Stomach (tissue), 9 donors: ENCODE results near the gene NOP10. TPM values are rescaled to one million over a fixed set of nuclear protein-coding genes. Genes with fewer than 3 reads are reported as not detected.

Experiments used
- DNase-seq, 2 donors: peaks; one replicate each; pipeline versions ENCODE4 v3.0.0 to v3.0.0-alpha.2; 2013 to 2019
- H3K27ac ChIP-seq, 5 donors: fragments of 200-600 bp in 4 of 5; sonication (generic) in 4 of 5; one replicate each; pipeline ENCODE4 v1.5.1; 2013 to 2019; ENCODE audit warnings: mild to moderate bottlenecking in 1 of 5, moderate library complexity in 1 of 5
- H3K27me3 ChIP-seq, 3 donors: fragments of 200-600 bp; sonication (generic); one replicate each; pipeline ENCODE4 v1.5.1; 2017 to 2019; ENCODE audit warnings: mixed run types in 1 of 3
- H3K36me3 ChIP-seq, 4 donors: fragments of 200-600 bp; sonication (generic); 1 replicate in 3 of 4; 2 replicates in 1 of 4; pipeline ENCODE4 v1.5.1; 2016 to 2019
- H3K4me1 ChIP-seq, 4 donors: fragments of 200-600 bp; sonication (generic); one replicate each; pipeline ENCODE4 v1.5.1; 2016 to 2019
- H3K4me3 ChIP-seq, 4 donors: fragments of 200-600 bp; sonication (generic) in 3 of 4; one replicate each; pipeline ENCODE4 v1.5.1; 2016 to 2019; ENCODE audit warnings: mild to moderate bottlenecking in 1 of 4
- H3K9me3 ChIP-seq, 4 donors: fragments of 200-600 bp; sonication (generic); one replicate each; pipeline ENCODE4 v1.5.1; 2016 to 2019
- EP300 ChIP-seq: sonication (generic); formaldehyde crosslinking; IDR thresholded peaks from one replicate; pipeline ENCODE4 v1.6.1; 2017; ENCODE audit warnings: antibody characterized with exemption
- POLR2A ChIP-seq, 4 donors: fragments of 450-650 bp; IDR thresholded peaks; one replicate each; pipeline ENCODE4 v1.6.1; 2016; ENCODE audit warnings: antibody characterized with exemption in 4 of 4, control low read depth in 2 of 4, mild to moderate bottlenecking in 1 of 4, moderate library complexity in 1 of 4
- POLR2AphosphoS5 ChIP-seq, 3 donors: sonication (generic); formaldehyde crosslinking; IDR thresholded peaks; one replicate each; pipeline ENCODE4 v1.6.1; 2016; ENCODE audit warnings: antibody characterized with exemption in 3 of 3
- WGBS, 5 donors: extraction: QIAGEN DNeasy Blood & Tissue Kit in 3 of 5; methylation state at CpG; one replicate each; pipeline versions ENCODE4 v1.1.5 to v1.1.7; 2013 to 2018; 5-methylcytosine and 5-hydroxymethylcytosine counted together
- intact Hi-C: fragments of 100-400 bp; cut with DNase I; formaldehyde crosslinking; loops from one replicate; pipeline ENCODE4 v1.15.1; 2023; ENCODE audit warnings: low total_unique reads
- polyA plus RNA-seq, 3 donors: library from polyadenylated mRNA; stranded (reverse); fragments of 200-250 nt; gene quantifications; one replicate each; pipeline ENCODE4 v1.2.3, GENCODE V29; 2013
- total RNA-seq, 5 donors: library from RNA; depleted of rRNA; stranded (reverse); fragments of >200 nt; gene quantifications; one replicate each; pipeline versions ENCODE4 v1.1.0 to v1.2.3, GENCODE V29; 2014 to 2016
- TF ChIP-seq, protein P1 (sequence below), 7 experiments: fragments of 450-650 bp in 4 of 7; fragments of 200-600 bp in 3 of 7; sonication (generic) in 3 of 7; IDR thresholded peaks; one replicate each; pipeline ENCODE4 v1.5.1; 2016 to 2019; ENCODE audit warnings: antibody characterized with exemption in 7 of 7, control low read depth in 2 of 7, mild to moderate bottlenecking in 1 of 7
- donor health status: healthy with polysubstance abuse.
- donor health status: Bipolar disorder and iron deficiency.
- donor health status: healthy.

NOP10 gene
- total and polyA plus RNA-seq, 8 donors = 2.9 to 388 (median 196) TPM

DNA sequence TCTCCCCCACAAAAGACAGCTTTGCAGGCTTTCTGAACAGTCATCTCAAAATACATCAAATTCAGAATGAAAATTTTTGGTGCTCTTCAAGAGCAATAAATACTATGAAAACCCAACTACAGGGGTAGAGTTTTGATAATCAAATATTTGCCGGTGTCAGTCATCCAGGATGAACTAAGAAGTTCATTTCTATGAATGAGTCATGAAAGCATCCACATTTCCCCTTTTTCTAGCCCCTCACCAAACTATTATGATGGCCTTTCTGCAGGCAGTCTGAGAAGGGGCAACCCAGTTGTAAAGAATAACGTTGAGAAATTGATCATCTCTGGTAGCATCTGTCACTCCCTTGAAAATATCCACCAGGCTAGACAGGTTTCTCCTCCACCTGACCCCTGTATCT lies 27.2 kb upstream of the NOP10 start:
- 59 to 72% (median 70%) methylated on average over 2 of the region's 2 CpGs for WGBS, 5 donors

DNA sequence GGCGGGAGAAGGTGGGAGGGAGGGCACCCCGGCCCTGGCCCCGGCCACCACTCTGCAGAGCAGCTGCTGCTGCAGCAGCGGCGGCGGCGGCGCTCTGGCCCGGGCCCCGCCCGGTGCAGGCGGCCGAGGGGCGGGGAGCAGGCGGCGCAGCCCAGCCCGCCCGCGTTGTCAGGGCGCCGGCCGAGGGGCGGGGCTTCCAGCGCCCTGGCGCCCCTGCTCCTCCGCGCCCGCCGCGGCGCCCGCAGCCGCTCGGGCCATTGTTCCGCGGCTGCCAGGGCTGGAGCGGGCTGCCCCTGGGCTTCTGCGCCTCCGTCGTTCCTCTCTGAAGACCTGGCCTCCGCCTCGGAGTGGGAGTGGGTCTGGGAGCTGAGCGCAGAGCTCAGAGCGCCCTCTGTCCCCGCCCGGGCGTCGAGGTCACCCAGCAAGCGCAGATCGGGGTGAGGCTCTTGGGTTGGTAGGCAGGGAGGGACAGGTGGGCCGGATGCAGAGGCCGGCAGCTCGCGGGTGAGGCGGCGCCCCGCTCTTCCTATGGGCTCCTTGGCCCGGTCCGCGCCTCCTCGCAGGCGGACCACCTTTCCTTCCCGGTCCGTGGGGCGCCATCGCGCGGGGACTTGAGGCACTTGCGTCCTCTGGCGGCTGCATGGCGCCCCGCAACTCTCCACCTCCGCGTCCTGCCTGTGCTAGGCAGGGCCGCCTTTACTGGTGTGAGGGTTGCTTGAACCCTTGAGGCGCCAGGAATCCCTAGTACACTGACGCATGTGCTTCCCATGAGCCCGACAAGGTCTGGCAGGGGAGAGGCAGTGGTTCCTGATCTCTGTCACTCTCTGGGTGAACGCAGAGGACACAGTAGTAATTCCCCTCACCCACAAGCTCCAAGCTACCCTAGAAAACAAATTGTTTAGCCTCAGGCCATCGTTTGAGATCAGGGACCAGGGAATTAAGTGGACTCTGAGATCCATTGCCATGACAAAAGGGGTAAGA lies 24.5 kb upstream of the NOP10 start, which contains the start of gene LPCAT4:
TSS of gene LPCAT4 (minus strand) at position 96 of the 981 bp plus-strand sequence. CDS start 96 bp downstream, outside the sequence.
- DNase-seq = peak; percentile 92 to 97
- Histone ChIP-seq H3K9me3 (no peaks in the 10 kb centered on the region), H3K36me3 (peaks cover 0 to 18% (median 16%) of the 10 kb centered on the region in 4 donors), H3K4me1 (peaks cover 18 to 50% (median 34%) of the 10 kb centered on the region in 4 donors), H3K27me3 (no peaks in the 10 kb centered on the region), H3K27ac (peak within 1 kb of the TSS; percentile 98 to 100 (median 99)), H3K4me3 (peak within 1 kb of the TSS; percentile 83 to 98 (median 96))
- intact Hi-C loops = loop anchor here (10.0 kb wide), 1 partner anchor 123 kb away; no protein-coding TSS in a partner anchor
- TF ChIP-seq, protein P1, sequence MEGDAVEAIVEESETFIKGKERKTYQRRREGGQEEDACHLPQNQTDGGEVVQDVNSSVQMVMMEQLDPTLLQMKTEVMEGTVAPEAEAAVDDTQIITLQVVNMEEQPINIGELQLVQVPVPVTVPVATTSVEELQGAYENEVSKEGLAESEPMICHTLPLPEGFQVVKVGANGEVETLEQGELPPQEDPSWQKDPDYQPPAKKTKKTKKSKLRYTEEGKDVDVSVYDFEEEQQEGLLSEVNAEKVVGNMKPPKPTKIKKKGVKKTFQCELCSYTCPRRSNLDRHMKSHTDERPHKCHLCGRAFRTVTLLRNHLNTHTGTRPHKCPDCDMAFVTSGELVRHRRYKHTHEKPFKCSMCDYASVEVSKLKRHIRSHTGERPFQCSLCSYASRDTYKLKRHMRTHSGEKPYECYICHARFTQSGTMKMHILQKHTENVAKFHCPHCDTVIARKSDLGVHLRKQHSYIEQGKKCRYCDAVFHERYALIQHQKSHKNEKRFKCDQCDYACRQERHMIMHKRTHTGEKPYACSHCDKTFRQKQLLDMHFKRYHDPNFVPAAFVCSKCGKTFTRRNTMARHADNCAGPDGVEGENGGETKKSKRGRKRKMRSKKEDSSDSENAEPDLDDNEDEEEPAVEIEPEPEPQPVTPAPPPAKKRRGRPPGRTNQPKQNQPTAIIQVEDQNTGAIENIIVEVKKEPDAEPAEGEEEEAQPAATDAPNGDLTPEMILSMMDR (IDR thresholded peaks at IDR 0.05) = peak in 5 of 7 experiments; percentile 88 to 96 (median 94)
- no peak for TF ChIP-seq EP300
- TF ChIP-seq POLR2A (IDR thresholded peaks at IDR 0.05) = no peak
- TF ChIP-seq POLR2AphosphoS5 (IDR thresholded peaks at IDR 0.05) = peak in 2 of 3 donors; percentile 60 to 62
- WGBS, 5 donors = 0 to 1% (median 1%) methylated on average over 6 to 73 of the region's 80 CpGs

More for the DNA sequence above, 27.2 kb upstream of the NOP10 start:
- TF ChIP-seq, protein P1 (IDR thresholded peaks at IDR 0.05) = no peak
- TF ChIP-seq POLR2AphosphoS5 (IDR thresholded peaks at IDR 0.05) (no peak), EP300 (no peak), POLR2A (IDR thresholded peaks at IDR 0.05) (no peak)
- no peaks in the 10 kb centered on the region for H3K36me3 ChIP-seq
- H3K4me3 ChIP-seq = no peak overlapping the region
- H3K9me3 ChIP-seq = no peaks in the 10 kb centered on the region
- no peak overlapping the region for H3K27ac ChIP-seq
- no peaks in the 10 kb centered on the region for H3K27me3 ChIP-seq
- no peak for DNase-seq
- peaks cover 16 to 31% (median 29%) of the 10 kb centered on the region in 4 donors for H3K4me1 ChIP-seq
- intact Hi-C loops = no loop called here

DNA sequence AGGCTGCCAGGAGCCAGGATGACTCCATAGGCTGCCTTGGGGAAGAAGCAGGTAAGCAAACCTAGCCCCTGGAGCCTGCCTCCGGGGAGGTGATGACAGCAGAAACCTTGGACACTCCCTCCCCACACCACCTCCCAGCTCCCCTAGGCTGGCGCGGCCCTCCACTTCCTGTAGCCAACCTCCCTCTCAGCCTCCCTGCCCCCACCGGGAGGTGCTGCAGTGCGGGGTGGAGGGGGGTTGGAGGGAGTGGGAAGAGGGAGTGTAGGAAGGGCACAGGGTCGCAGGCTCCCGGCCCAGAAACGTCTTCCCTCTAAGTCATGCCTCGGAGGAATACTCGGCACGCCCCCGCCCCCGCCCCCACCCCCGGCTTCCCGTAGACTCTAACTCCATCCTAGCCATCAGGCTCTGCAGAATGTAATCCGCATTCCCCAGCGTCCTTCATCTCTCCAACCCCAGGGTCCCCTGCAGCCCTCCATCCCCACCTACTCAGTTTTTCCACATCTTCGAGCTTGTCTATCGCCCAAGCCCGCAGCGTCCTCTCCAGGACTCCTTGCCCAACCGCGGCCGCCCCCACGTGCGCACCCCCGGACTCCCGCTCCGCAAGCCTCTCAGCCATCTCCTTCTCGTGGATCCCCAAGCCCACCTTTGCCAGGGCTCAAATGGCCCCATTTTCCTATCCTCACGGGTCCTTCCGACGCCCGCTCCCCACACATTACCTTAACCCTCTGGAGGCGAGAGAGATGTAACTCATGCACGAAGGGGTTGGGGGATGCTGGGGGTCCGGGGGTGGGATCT lies 23.5 kb upstream of the NOP10 start:
- WGBS, 5 donors = 0 to 1% (median 1%) methylated on average over 25 to 37 of the region's 37 CpGs
- peak; percentile 74 to 91 for DNase-seq
- TF ChIP-seq EP300 (no peak), POLR2AphosphoS5 (IDR thresholded peaks at IDR 0.05) (peak in 2 of 3 donors; percentile 66 to 77)
- Histone ChIP-seq H3K4me1 (peaks cover 18 to 50% (median 34%) of the 10 kb centered on the region in 4 donors), H3K27me3 (no peaks in the 10 kb centered on the region), H3K4me3 (peak overlapping the region; percentile 83 to 98 (median 96)), H3K27ac (peak overlapping the region; percentile 98 to 100 (median 99)), H3K36me3 (peaks cover under 1 to 27% (median 23%) of the 10 kb centered on the region in 4 donors), H3K9me3 (no peaks in the 10 kb centered on the region)
- intact Hi-C loops = loop anchor here (10.0 kb wide), 1 partner anchor 122 kb away; no protein-coding TSS in a partner anchor

DNA sequence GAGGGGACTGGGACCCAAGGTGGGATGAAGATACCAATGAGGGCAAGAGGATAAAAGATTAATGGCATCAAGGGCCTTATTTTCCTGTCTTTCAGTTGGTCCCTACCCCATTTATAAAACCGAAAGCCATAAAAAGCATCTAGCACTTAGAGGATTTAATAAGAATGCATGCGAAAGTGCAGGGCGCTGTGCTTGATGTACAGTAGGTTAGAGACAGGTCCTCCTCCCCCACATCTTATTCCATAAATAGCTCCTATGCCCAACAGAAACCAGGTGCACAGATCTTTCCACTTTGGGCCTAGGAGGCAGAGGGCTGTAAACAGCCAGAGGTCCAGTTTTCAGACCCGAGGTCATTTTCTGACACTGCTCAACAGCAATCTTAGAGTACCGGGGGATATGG lies 22.9 kb upstream of the NOP10 start:
- Histone ChIP-seq H3K4me1 (peaks cover 18 to 56% (median 34%) of the 10 kb centered on the region in 4 donors), H3K36me3 (peaks cover 5 to 33% (median 29%) of the 10 kb centered on the region in 4 donors), H3K27me3 (no peaks in the 10 kb centered on the region), H3K4me3 (peak overlapping the region; percentile 83 to 98 (median 96)), H3K27ac (peak overlapping the region; percentile 98 to 100 (median 99)), H3K9me3 (no peaks in the 10 kb centered on the region)
- intact Hi-C loops = loop anchor here (10.0 kb wide), 1 partner anchor 121 kb away; no protein-coding TSS in a partner anchor
- 19 to 38% (median 29%) methylated on average over 5 of the region's 5 CpGs for WGBS, 5 donors
- no peak for TF ChIP-seq POLR2AphosphoS5 (IDR thresholded peaks at IDR 0.05)
- TF ChIP-seq EP300 = no peak
- TF ChIP-seq POLR2A (IDR thresholded peaks at IDR 0.05) = no peak
- TF ChIP-seq, protein P1 (IDR thresholded peaks at IDR 0.05) = no peak
- DNase-seq = no peak
